Peyer's patch (tissue), 4 donors: ENCODE data around the gene CARD16. TPM values are rescaled to one million over a fixed set of nuclear protein-coding genes. Genes with fewer than 3 reads are reported as not detected.
"Not testable (repeated sequence)": the region's sequence is repeated elsewhere in the genome, so short reads cannot be mapped to it uniquely, and the experiment has no call there.

Experiments
- DNase-seq, 3 donors: peaks; one replicate each; pipeline ENCODE4 v3.0.0-alpha.2; 2017 to 2019
- H3K27ac ChIP-seq, 4 donors: fragments of 200-600 bp; sonication (generic); one replicate each; pipeline ENCODE4 v1.5.1; 2016 to 2019
- H3K27me3 ChIP-seq, 2 donors: fragments of 200-600 bp; sonication (generic); one replicate each; pipeline ENCODE4 v1.5.1; 2019
- H3K36me3 ChIP-seq, 3 donors: fragments of 200-600 bp; sonication (generic); one replicate each; pipeline ENCODE4 v1.5.1; 2016 to 2019
- H3K4me1 ChIP-seq, 4 donors: fragments of 200-600 bp; sonication (generic); one replicate each; pipeline ENCODE4 v1.5.1; 2016 to 2019
- H3K4me3 ChIP-seq, 4 donors: fragments of 200-600 bp; sonication (generic); 1 replicate in 3 of 4; 2 replicates in 1 of 4; pipeline ENCODE4 v1.5.1; 2016 to 2019; ENCODE audit warnings: mild to moderate bottlenecking in 1 of 4
- H3K9me3 ChIP-seq, 4 donors: fragments of 200-600 bp; sonication (generic); one replicate each; pipeline ENCODE4 v1.5.1; 2016 to 2019; ENCODE audit warnings: mild to moderate bottlenecking in 1 of 4
- CTCF ChIP-seq, 6 experiments: fragments of 450-650 bp in 4 of 6; fragments of 200-600 bp in 2 of 6; sonication (generic) in 1 of 6; IDR thresholded peaks; one replicate each; pipeline ENCODE4 v1.5.1; 2017 to 2019; ENCODE audit warnings: antibody characterized with exemption in 6 of 6, mild to moderate bottlenecking in 3 of 6, moderate library complexity in 1 of 6
- POLR2A ChIP-seq, 2 donors: fragments of 450-650 bp; IDR thresholded peaks; one replicate each; pipeline ENCODE4 v1.5.1; 2017; ENCODE audit warnings: antibody characterized with exemption in 2 of 2, mild to moderate bottlenecking in 2 of 2, moderate library complexity in 2 of 2
- total RNA-seq, 4 donors: library from RNA; depleted of rRNA; stranded (reverse); fragments of >200 nt; gene quantifications; one replicate each; pipeline ENCODE4 v1.1.0, GENCODE V29; 2016

CARD16 gene
- total RNA-seq, 4 donors from 2014 or later: 9.2 to 43.3 (median 24.7) TPM

DNA sequence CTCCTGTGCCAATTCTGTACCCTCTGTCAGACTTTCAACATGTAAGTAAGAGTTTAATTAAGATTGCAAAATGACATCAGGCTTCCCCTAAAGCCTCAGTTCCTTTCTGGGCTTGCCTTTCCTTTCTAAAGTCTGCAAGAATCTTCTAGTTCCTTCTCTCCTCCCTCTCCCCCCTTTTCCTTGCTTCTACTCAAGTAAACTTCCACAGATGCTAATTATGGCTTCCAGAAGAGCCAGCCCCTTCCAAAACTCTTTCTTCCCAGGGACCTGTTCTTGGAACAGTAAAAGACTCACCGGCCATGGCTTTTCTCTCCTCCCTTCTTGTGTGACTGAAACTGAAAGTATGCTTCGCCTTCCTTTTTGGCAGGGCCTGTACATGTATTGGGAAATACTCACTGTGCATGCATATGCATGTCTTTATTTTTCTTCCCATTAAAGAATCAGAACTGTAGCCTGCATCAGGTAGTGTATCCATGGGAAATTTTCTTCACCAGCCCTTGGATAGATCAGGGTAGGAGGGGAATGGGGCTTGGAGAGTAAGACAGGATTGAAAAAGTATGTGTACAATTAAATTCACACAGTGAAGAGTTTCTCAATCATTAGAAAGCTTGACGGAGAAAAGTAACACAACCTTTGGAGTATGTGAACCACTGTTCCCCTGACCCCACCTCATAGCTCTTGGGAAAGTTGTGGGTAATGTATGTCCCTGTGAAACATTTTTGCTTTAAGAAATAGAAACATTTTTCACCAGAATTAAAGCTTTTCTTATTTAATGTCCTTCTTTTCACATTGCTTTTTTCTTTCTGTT lies 10.1 kb downstream of the CARD16 start, which contains the start of gene CASP1:
TSS of gene CASP1 (minus strand) at position 332 of the 808 bp plus-strand sequence. CDS start at position 301, 31 bp downstream.
- peak; percentile 45 to 73 for TF ChIP-seq POLR2A (IDR thresholded peaks at IDR 0.05)
- peak in 1 of 6 experiments; percentile 1 for TF ChIP-seq CTCF (IDR thresholded peaks at IDR 0.05)
- H3K4me3 ChIP-seq: peak within 1 kb of the TSS; percentile 37 to 54 (median 44)
- H3K4me1 ChIP-seq: peaks cover 0 to 11% (median 0%) of the 10 kb centered on the region in 4 donors
- peak within 1 kb of the TSS; percentile 63 to 83 (median 78) for H3K27ac ChIP-seq
- peak in 2 of 3 donors; percentile 57 to 78 for DNase-seq
- H3K36me3 ChIP-seq: peaks cover 0 to 13% (median 0%) of the 10 kb centered on the region in 3 donors
- no peaks in the 10 kb centered on the region for H3K9me3 ChIP-seq
- no peaks in the 10 kb centered on the region for H3K27me3 ChIP-seq

DNA sequence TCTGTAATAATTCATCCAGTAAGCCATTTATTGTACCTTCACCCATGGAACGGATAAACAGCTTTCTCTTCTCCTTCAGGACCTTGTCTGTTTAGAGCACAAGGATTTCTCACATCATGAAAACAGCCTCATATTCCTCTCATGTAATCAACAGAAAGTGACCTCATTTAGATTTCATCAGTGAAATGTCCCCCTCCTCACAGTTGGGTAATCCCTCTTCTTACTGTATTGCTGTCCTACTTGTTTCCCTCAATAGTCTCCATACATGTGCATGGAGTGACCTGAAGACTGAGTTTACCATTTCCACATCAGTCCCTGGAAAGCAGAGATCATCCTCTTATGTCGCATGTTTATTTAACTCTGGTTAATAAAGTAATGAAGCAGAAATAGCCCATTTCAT lies 10.7 kb downstream of the CARD16 start:
- Histone ChIP-seq H3K27ac (peak overlapping the region; percentile 63 to 83 (median 78)), H3K36me3 (peaks cover 0 to 19% (median 0%) of the 10 kb centered on the region in 3 donors), H3K4me1 (peaks cover 0 to 11% (median 0%) of the 10 kb centered on the region in 4 donors), H3K4me3 (peak overlapping the region; percentile 37 to 54 (median 44))
- not testable (repeated sequence) for DNase-seq, H3K27me3 ChIP-seq, H3K9me3 ChIP-seq

GRCh38 chr11:105033781-105034180 lies 11.4 kb downstream of the CARD16 start:
- Histone ChIP-seq H3K9me3 (no peaks in the 10 kb centered on the region), H3K4me1 (peaks cover 0 to 11% (median 0%) of the 10 kb centered on the region in 4 donors), H3K27ac (peak overlapping the region; percentile 21 to 83 (median 69)), H3K27me3 (no peaks in the 10 kb centered on the region), H3K36me3 (peaks cover 0 to 24% (median 0%) of the 10 kb centered on the region in 3 donors), H3K4me3 (peak overlapping the region; percentile 37 to 54 (median 44))
- TF ChIP-seq POLR2A (IDR thresholded peaks at IDR 0.05) (no peak), CTCF (IDR thresholded peaks at IDR 0.05) (no peak)
- DNase-seq: no peak

DNA sequence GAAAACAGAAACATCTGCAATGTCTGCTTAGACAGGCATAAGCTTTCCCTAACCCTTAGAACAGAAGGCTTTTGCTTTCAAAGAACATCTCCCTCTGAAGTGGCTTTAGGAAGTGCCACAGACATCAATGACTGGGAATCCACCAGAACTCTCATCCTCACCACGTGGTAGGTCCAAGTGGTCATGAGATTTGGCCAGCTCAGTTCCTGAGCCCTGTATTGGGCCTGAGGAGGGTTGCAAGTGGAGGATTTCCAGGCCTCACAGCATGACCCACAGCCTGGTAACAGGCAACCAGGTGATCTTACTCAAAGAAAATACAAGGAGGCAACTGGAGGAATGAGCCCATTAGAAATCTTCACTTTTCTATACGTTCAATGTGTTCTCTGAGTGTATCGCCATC lies 11.8 kb downstream of the CARD16 start:
- Histone ChIP-seq H3K27ac (peak overlapping the region; percentile 21 to 83 (median 69)), H3K4me3 (peak overlapping the region; percentile 16 to 54 (median 44)), H3K27me3 (no peaks in the 10 kb centered on the region), H3K36me3 (peaks cover 0 to 29% (median 0%) of the 10 kb centered on the region in 3 donors), H3K9me3 (no peaks in the 10 kb centered on the region), H3K4me1 (peaks cover 0 to 11% (median 0%) of the 10 kb centered on the region in 4 donors)
- DNase-seq: no peak
- TF ChIP-seq POLR2A (IDR thresholded peaks at IDR 0.05) (no peak), CTCF (IDR thresholded peaks at IDR 0.05) (no peak)

DNA sequence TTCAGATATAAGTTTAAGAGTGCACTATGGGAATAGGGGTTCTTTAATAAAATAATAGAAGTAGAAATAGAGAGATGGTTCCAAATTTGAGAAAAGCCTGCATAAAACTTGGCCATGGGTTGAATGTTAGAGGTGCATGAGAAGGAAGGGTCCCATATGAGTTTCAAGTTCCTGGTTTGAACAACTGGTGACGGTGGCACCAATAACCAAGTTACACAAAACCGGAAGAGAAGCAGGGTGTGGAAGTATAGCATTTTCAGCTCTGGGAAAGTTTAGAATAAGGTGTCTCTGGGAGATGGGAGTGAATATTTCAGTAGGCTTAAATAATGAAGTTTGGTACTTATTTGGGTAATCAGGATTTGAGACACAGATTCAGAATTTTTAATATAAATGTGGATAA lies 12.6 kb downstream of the CARD16 start:
- Histone ChIP-seq H3K4me1 (peaks cover 0 to 15% (median 1%) of the 10 kb centered on the region in 4 donors), H3K36me3 (peaks cover 0 to 35% (median 0%) of the 10 kb centered on the region in 3 donors), H3K27me3 (no peaks in the 10 kb centered on the region), H3K9me3 (no peaks in the 10 kb centered on the region), H3K27ac (peak overlapping the region in 2 of 4 donors; percentile 21 to 63), H3K4me3 (peak overlapping the region in 2 of 4 donors; percentile 47 to 54)
- no peak for DNase-seq
- TF ChIP-seq CTCF (IDR thresholded peaks at IDR 0.05): no peak
- no peak for TF ChIP-seq POLR2A (IDR thresholded peaks at IDR 0.05)

DNA sequence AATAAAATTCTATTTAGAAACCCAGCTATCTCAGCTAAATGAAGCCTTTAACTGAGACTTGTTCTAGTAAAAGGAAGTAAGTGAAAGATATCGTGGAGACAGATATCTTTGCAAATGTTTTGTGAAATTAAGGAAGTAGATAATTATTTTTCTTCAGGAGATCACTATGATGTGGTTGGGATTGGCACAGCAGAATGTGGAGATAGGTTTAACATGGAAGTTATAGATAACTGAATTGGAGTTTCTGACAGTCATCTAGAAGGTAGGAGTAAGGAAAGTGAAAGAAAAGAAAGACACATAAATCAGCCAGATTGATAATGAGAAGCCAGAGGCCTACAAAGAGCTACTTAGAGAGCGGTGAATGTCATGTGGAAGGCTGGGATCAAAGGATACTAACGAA lies 17.5 kb downstream of the CARD16 start:
- TF ChIP-seq CTCF (IDR thresholded peaks at IDR 0.05): no peak
- TF ChIP-seq POLR2A (IDR thresholded peaks at IDR 0.05): no peak
- no peak for DNase-seq
- Histone ChIP-seq H3K4me3 (peak overlapping the region in 1 of 4 donors; percentile 5), H3K36me3 (peaks cover 0 to 54% (median 0%) of the 10 kb centered on the region in 3 donors), H3K9me3 (no peaks in the 10 kb centered on the region), H3K4me1 (peaks cover 0 to 27% (median 4%) of the 10 kb centered on the region in 4 donors), H3K27ac (peak overlapping the region in 2 of 4 donors; percentile 35 to 38), H3K27me3 (no peaks in the 10 kb centered on the region)
